Adrenal gland (tissue), 5 donors: ENCODE data around the gene PTPRN2.

Experiments
- POLR2A ChIP-seq, 2 donors: fragments of 450-650 bp; IDR thresholded peaks; one replicate each; pipeline ENCODE4 v1.6.1; 2017; ENCODE audit warnings: antibody characterized with exemption in 2 of 2, mild to moderate bottlenecking in 2 of 2, moderate library complexity in 1 of 2
- TF ChIP-seq, protein P1 (sequence below), 6 experiments: fragments of 450-650 bp in 4 of 6; fragments of 200-600 bp in 2 of 6; sonication (generic) in 1 of 6; IDR thresholded peaks; 1 replicate in 5 of 6; 2 replicates in 1 of 6; pipeline versions ENCODE4 v1.5.1 to v1.8.0; 2016 to 2021; ENCODE audit warnings: antibody characterized with exemption in 6 of 6, mild to moderate bottlenecking in 2 of 6, moderate library complexity in 1 of 6
- donor health status: DM: no; HTN: no; CAD: no.

DNA sequence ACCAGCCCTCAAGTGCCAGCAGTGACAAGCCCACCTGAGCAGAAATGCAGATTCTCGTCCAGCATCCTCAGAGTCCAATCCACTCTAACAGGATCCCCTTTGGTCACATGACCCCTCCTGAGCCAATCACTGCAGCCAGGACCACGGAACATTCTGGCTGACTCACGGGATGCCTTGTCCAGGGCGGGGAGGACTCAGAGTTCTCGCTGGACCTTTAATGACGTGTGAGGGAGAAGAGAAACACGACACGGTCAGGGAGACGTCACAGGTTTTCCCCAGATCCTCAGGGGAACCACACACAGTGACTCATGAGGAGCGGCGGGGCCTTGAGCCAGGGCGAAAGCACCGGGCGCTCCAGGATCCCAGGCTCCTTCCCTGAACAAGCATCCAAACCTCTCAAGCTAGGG is 155.7 kb downstream of the PTPRN2 start:
- TF ChIP-seq, protein P1, sequence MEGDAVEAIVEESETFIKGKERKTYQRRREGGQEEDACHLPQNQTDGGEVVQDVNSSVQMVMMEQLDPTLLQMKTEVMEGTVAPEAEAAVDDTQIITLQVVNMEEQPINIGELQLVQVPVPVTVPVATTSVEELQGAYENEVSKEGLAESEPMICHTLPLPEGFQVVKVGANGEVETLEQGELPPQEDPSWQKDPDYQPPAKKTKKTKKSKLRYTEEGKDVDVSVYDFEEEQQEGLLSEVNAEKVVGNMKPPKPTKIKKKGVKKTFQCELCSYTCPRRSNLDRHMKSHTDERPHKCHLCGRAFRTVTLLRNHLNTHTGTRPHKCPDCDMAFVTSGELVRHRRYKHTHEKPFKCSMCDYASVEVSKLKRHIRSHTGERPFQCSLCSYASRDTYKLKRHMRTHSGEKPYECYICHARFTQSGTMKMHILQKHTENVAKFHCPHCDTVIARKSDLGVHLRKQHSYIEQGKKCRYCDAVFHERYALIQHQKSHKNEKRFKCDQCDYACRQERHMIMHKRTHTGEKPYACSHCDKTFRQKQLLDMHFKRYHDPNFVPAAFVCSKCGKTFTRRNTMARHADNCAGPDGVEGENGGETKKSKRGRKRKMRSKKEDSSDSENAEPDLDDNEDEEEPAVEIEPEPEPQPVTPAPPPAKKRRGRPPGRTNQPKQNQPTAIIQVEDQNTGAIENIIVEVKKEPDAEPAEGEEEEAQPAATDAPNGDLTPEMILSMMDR (IDR thresholded peaks at IDR 0.05) = no peak
- no peak for TF ChIP-seq POLR2A (IDR thresholded peaks at IDR 0.05)
